Measurements from ENCODE around the gene PITX2. TPM values are rescaled to one million over a fixed set of nuclear protein-coding genes. Genes with fewer than 3 reads are reported as not detected.

PITX2 gene
- total and polyA plus RNA-seq, 2 of the 13 experiments (the other 11 are each of a cell fraction or from before 2014, with no cell fraction given) = not detected

DNA sequence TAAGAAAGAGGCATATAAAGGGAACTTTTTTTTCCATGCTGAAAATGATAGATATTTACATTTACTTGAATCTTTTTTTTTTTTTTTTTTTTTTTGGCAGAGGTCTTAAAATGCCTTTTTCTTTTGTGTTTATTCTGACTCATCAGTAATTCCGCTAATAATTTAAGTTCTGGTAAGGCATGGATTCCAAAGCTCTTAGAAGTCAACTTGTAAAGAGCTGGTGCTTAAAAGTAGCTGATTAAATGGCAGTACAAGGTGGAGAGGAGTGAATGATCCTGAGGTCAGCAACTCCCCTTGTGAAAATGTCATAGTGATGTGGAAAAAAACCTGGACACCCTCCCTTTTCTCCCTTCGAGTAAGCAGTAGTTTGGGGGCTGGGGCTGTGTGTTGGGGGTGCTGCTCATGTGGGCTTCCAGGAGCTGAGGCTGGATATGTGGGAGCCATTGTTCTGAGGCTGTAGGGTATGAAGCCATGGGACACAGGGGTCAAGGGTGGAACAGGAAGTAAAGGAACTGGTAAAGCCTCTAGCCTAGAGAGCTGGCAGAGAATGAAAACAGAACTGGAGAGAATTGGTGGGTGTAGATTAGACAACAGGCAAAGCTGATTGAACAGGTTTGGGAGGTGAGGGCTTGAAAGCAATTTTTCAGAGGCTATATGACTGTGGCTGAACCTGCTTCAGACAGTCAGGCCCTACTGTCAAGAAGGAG is 41.0 kb upstream of the PITX2 start (continued):
- TF ChIP-seq, protein P1, sequence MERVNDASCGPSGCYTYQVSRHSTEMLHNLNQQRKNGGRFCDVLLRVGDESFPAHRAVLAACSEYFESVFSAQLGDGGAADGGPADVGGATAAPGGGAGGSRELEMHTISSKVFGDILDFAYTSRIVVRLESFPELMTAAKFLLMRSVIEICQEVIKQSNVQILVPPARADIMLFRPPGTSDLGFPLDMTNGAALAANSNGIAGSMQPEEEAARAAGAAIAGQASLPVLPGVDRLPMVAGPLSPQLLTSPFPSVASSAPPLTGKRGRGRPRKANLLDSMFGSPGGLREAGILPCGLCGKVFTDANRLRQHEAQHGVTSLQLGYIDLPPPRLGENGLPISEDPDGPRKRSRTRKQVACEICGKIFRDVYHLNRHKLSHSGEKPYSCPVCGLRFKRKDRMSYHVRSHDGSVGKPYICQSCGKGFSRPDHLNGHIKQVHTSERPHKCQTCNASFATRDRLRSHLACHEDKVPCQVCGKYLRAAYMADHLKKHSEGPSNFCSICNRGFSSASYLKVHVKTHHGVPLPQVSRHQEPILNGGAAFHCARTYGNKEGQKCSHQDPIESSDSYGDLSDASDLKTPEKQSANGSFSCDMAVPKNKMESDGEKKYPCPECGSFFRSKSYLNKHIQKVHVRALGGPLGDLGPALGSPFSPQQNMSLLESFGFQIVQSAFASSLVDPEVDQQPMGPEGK (CRISPR knock-in tag; IDR thresholded peaks at IDR 0.05) = no peak
- TF ChIP-seq WIZ (CRISPR knock-in tag; IDR thresholded peaks at IDR 0.05) (no peak), NR2F1 (CRISPR knock-in tag; IDR thresholded peaks at IDR 0.05) (no peak), POGZ (CRISPR knock-in tag; IDR thresholded peaks at IDR 0.05) (no peak), ZNF292 (CRISPR knock-in tag; IDR thresholded peaks at IDR 0.05; ENCODE audit: borderline replicate concordance, low read depth) (no peak), ZNF101 (CRISPR knock-in tag; IDR thresholded peaks at IDR 0.05; ENCODE audit: borderline replicate concordance, low read depth) (no peak), NFKBIZ (CRISPR knock-in tag; IDR thresholded peaks at IDR 0.05) (no peak), NFRKB (IDR thresholded peaks at IDR 0.05) (no peak)
- TF ChIP-seq, protein P2, sequence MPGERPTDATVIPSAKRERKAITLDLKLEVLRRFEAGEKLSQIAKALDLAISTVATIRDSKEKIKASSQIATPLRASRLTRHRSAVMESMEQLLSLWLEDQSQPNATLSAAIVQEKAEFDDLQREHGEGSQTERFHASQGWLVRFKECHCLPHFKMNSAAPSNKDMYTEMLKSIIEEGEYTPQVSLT (CRISPR knock-in tag; IDR thresholded peaks at IDR 0.05; ENCODE audit: borderline replicate concordance, low read depth) = no peak
- TF ChIP-seq, protein P3, sequence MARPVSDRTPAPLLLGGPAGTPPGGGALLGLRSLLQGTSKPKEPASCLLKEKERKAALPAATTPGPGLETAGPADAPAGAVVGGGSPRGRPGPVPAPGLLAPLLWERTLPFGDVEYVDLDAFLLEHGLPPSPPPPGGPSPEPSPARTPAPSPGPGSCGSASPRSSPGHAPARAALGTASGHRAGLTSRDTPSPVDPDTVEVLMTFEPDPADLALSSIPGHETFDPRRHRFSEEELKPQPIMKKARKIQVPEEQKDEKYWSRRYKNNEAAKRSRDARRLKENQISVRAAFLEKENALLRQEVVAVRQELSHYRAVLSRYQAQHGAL (CRISPR knock-in tag; IDR thresholded peaks at IDR 0.05; ENCODE audit: not compliant biosample characterization) = no peak
- TF ChIP-seq, protein P4, sequence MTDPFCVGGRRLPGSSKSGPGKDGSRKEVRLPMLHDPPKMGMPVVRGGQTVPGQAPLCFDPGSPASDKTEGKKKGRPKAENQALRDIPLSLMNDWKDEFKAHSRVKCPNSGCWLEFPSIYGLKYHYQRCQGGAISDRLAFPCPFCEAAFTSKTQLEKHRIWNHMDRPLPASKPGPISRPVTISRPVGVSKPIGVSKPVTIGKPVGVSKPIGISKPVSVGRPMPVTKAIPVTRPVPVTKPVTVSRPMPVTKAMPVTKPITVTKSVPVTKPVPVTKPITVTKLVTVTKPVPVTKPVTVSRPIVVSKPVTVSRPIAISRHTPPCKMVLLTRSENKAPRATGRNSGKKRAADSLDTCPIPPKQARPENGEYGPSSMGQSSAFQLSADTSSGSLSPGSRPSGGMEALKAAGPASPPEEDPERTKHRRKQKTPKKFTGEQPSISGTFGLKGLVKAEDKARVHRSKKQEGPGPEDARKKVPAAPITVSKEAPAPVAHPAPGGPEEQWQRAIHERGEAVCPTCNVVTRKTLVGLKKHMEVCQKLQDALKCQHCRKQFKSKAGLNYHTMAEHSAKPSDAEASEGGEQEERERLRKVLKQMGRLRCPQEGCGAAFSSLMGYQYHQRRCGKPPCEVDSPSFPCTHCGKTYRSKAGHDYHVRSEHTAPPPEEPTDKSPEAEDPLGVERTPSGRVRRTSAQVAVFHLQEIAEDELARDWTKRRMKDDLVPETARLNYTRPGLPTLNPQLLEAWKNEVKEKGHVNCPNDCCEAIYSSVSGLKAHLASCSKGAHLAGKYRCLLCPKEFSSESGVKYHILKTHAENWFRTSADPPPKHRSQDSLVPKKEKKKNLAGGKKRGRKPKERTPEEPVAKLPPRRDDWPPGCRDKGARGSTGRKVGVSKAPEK (CRISPR knock-in tag; IDR thresholded peaks at IDR 0.05; ENCODE audit: borderline replicate concordance) = no peak
